Kidney glomerular epithelial cell (primary cell): ENCODE measurements around the gene DMRTC1B.
"Not testable (repeated sequence)": the region's sequence is repeated elsewhere in the genome, so short reads cannot be mapped to it uniquely, and the experiment has no call there.

ENCODE experiments used
- DNase-seq: peaks from one replicate; lab custom pipeline; 2025; lab: John Stamatoyannopoulos, UW

DMRTC1B gene

DNA sequence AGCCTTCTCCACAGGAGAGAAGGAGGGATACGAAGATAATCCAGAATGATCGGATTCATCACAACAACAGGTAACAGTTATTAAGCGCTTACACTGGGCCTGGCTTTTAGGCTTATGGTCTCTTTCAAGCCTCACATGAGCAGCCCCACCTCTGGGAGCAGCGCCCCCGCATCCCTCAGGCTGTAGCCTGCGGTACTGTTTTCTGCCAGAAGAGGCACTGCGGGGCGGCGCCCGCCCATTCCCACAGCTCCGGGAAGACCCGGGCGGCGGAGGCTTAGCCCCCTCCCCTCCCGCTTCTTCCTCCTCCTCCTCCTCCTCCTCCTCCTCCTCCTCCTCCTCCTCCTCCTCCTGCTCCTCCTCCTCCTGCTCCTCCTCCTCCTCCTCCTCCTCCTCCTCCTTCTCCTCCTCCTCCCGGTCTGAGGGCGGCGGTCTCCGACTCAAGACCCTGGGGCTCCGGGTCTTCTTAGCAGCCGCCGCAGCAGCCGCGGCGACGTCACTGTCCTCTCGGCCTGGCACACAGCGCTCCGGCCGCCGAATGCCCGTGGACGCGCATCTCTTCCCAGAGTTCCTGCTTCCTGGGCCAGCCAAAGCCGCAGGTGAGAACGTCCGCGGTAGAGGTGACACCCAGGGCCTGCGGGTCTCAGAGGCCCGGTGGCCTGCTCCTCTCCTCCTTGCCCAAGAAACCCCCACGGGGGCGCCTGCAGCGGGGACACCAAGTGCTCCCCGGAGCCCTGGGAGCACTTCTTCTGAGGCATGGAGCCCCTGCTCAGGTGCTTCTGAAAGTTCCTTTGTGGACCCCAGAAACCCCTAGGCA is at the start of gene DMRTC1B:
TSS of gene DMRTC1B (plus strand) at position 238 of the 814 bp plus-strand sequence. CDS start 68,246 bp downstream, outside the sequence.
- DNase-seq: not testable (repeated sequence)

- no peak for DNase-seq
These were observed 48.8 kb upstream of the DMRTC1B start for GRCh38 chrX:72727846-72728245.

GRCh38 chrX:72733636-72734035 is 43.1 kb upstream of the DMRTC1B start:
- not testable (repeated sequence) for DNase-seq

DNA sequence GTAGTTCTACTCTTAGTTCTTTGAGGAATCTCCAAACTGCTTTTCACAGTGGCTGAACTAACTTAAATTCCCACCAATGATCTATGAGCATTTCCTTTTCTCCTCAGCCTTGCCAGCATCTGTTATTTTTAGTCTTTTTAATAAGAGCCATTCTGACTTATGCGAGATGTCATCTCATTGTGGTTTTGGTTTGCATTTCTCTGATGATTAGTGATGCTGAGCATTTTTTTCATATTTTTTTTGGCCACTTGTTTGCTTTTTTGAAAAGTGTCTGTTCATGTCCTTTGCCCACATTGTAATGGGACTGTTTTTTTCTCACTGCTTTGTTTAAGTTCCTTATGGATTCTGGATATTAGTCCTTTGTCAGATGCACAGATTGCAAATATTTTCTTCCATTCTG is 41.1 kb upstream of the DMRTC1B start:
- no peak for DNase-seq

- not testable (repeated sequence) for DNase-seq
These were observed 31.1 kb upstream of the DMRTC1B start for GRCh38 chrX:72745546-72745945.

DNA sequence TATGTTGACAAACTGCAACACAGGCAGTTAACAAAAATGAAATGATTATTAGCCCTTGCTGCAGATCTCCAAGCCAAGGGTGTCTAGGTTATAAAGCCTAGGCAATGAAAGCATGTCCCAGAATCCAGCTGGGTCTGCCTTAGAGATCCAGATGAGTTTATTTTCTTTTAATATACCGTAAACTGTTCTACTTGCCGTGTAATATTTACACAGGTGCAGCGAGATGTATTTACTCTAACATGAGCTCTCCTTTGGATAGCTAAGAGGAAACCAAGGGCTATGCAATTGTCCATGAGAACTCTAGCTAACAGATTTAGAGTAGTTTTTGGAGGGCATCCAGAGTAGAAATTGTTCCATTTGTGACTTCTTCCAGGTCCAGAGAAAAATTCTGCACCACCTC is 28.1 kb upstream of the DMRTC1B start:
- not testable (repeated sequence) for DNase-seq

DNA sequence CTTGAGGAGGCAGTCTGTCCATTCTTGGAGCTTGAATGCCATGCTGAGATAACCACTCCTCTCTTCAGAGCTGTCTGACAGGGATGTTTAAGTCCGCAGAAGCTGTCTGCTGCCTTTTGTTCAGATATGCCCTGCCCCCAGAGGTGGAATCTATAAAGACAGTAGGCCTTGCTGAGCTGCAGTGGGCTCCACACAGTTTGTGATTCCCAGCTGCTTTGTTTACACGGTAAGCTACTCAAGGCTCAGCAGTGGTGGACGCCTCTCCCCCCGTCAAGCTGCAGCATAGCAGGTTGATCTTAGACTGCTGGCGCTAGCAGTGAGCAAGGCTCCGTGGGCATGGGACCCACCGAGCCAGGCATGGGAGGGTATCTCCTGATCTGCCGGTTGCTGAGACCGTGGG is 16.2 kb upstream of the DMRTC1B start:
- not testable (repeated sequence) for DNase-seq

DNA sequence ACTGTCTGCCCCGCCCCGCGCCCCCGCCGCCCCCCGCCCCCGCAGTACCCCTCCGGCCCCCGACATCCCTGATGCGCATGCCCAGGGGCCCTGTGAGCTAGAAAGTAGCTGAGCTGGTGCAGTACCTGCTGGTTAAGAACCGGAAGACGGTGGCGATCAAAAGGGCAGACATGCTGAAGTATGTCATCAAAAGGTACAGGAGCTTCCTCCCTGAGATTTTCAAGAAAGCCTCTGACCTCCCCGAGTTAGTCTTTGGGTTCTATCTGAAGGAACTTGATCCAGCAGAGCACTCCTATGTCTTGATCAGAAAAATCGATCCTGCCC is 739 bp downstream of the DMRTC1B start:
- DNase-seq: not testable (repeated sequence)

DNA sequence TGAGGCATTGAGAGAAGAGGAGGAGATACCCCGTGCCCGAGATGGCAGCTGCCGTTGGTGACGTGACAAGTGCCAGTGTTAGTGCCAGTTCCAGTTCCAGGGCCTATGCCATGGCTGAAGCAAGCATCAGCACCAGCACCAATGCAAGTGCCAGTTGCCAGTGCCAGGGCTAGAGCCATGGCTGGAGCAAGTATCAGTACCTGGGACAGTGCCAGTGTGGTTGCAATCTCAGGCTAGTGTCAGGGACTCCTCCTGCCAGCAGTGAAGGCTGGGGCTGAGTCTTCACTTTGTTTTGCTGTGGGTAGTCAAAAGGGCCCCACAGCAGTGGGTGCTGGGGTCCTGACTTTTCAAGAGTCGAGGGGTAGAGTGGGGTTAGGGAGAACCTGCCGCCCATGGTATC is 1.5 kb downstream of the DMRTC1B start:
- DNase-seq: not testable (repeated sequence)

GRCh38 chrX:72782560-72782959 is 5.9 kb downstream of the DMRTC1B start, which contains the start of gene FAM236B:
FAM236B (minus strand) TSS chrX:72782660; CDS start chrX:72782560, 100 bp downstream.
- not testable (repeated sequence) for DNase-seq

DNA sequence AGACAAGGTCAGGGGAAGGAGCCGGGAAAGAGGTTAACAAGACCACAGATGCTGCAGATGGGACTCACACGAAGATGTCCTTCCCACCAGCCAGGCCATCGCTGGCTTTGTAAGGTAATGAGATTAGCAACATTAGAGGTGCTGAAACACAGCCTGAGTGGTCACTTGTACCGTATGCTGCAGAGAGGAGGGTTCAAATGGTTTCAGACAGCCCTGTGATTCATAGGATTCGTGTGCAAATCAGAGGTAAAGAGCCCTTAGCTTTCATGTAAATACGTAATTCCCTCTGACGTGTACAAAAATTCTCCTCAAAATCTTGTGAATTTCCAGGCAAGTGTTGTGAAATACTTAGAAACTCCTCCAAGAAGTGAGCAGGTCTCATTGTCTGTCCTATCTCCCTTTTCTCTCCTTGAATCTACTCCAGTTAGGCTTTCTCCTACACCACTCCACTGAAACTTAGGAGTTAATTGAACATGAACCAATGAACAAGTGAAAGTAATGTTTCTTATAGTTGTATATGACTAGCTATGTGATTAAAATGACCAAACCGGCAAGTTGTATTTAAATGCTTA is 6.8 kb downstream of the DMRTC1B start:
- DNase-seq: not testable (repeated sequence)

DNA sequence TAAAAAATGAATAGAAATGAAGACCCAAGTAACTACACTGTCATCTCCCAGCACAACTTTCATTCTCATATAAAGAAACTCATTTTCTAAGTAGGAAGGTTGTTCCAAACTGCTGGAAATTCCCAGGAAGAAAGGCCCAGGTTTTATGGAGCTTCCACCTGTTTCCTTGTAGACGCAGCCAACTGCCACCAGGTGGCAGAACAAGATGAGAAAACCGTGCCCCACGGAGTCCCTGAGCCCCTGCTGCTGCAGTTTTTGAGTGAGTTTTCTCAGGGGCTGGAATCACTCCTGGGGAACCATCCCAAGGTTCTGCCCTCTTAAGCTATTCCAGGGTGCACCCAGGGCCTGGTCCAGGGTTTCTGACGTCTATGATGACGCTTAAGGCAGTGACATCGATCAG is 7.3 kb downstream of the DMRTC1B start:
- DNase-seq: not testable (repeated sequence)

- DNase-seq: not testable (repeated sequence)
These were observed 11.5 kb downstream of the DMRTC1B start for GRCh38 chrX:72788142-72788541.

GRCh38 chrX:72790390-72790789 is 13.7 kb downstream of the DMRTC1B start:
- not testable (repeated sequence) for DNase-seq

DNA sequence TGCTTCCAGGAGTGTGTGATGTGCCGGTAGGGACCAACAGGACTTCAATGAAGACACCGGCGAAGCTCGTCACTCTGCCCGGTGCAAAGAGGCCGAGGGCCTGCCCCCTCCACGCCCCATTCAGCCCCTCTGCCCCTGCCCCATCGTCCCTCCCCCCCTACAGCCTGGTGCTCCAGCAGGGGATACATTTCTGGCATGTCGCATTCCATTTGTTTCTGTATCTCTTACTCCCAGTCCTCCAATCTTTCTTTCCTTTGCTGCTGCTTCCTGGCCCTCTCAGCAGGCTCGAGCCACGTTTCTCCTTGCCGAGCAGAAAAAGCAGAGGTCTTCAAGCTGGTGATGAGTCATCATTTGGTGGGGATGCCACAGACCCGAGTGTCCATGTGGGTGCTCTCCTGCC is 31.4 kb downstream of the DMRTC1B start, which contains the start of gene FAM236D:
TSS of gene FAM236D (minus strand) at position 101 of the 400 bp plus-strand sequence. CDS start at position 1, 100 bp downstream.
- DNase-seq: not testable (repeated sequence)

GRCh38 chrX:72830701-72831100 is 54.0 kb downstream of the DMRTC1B start:
- not testable (repeated sequence) for DNase-seq

DNA sequence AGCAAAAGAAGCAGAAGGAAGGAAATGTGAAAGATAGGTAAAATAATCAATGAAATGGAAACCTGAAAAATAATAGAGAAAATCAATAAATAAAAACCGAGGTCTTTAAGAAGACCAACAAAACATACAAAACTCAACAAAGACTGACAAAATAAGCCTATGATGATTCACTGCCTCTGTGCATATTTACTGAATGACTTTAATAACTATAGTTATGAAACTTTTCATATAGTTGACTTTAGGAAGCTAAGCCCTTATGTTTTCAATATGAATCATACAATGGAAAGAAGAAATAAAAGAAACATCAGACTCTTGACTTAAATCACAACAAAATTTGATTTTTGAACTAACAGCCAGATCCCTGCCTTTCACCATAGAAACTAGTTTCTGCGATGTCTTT is 60.8 kb downstream of the DMRTC1B start:
- DNase-seq: not testable (repeated sequence)

DNA sequence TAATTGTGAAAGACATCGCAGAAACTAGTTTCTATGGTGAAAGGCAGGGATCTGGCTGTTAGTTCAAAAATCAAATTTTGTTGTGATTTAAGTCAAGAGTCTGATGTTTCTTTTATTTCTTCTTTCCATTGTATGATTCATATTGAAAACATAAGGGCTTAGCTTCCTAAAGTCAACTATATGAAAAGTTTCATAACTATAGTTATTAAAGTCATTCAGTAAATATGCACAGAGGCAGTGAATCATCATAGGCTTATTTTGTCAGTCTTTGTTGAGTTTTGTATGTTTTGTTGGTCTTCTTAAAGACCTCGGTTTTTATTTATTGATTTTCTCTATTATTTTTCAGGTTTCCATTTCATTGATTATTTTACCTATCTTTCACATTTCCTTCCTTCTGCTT is 106.2 kb downstream of the DMRTC1B start:
- not testable (repeated sequence) for DNase-seq

- DNase-seq: not testable (repeated sequence)
These were observed 113.0 kb downstream of the DMRTC1B start for GRCh38 chrX:72889740-72890139.
